Adrenal gland (tissue), 12 donors: ENCODE results near the gene SOAT2. TPM values are rescaled to one million over a fixed set of nuclear protein-coding genes. Genes with fewer than 3 reads are reported as not detected.

Experiments
- DNase-seq, 7 donors: peaks; one replicate each; pipeline ENCODE4 v3.0.0-alpha.2; 2019 to 2020
- H3K27ac ChIP-seq, 5 donors: fragments of 200-600 bp; sonication (generic) in 4 of 5; 1 replicate in 3 of 5; 2 replicates in 2 of 5; pipeline versions ENCODE4 v1.5.1 to v1.8.0; 2016 to 2020; ENCODE audit warnings: mild to moderate bottlenecking in 1 of 5
- H3K27me3 ChIP-seq: fragments of 200-600 bp; 2 replicates; pipeline ENCODE4 v1.8.0; 2021
- H3K36me3 ChIP-seq, 2 donors: fragments of 200-600 bp; replicated peaks in 1 of 2; 1 replicate in 1 of 2; 2 replicates in 1 of 2; pipeline versions ENCODE4 v1.5.1 to v1.8.0; 2018 to 2022
- H3K4me1 ChIP-seq, 2 donors: fragments of 200-600 bp; replicated peaks in 1 of 2; 1 replicate in 1 of 2; 2 replicates in 1 of 2; pipeline versions ENCODE4 v1.5.1 to v1.8.0; 2018 to 2021
- H3K4me3 ChIP-seq, 4 donors: fragments of 200-600 bp; sonication (generic) in 3 of 4; one replicate each; pipeline ENCODE4 v1.5.1; 2016 to 2018
- H3K9me3 ChIP-seq, 3 donors: fragments of 200-600 bp; sonication (generic) in 1 of 3; replicated peaks in 1 of 3; 1 replicate in 2 of 3; 2 replicates in 1 of 3; pipeline versions ENCODE4 v1.5.1 to v1.8.0; 2016 to 2021
- POLR2A ChIP-seq, 2 donors: fragments of 450-650 bp; IDR thresholded peaks; one replicate each; pipeline ENCODE4 v1.6.1; 2017; ENCODE audit warnings: antibody characterized with exemption in 2 of 2, mild to moderate bottlenecking in 2 of 2, moderate library complexity in 1 of 2
- WGBS, 4 donors: extraction: QIAGEN DNeasy Blood & Tissue Kit in 2 of 4; methylation state at CpG; one replicate each; pipeline versions ENCODE4 v1.1.5 to v1.1.7; 2013 to 2017; 5-methylcytosine and 5-hydroxymethylcytosine counted together
- intact Hi-C, 2 donors: fragments of 100-400 bp; cut with DNase I; formaldehyde crosslinking; loops; one replicate each; pipeline versions ENCODE4 v1.14.1 to v1.15.0; 2022 to 2023
- polyA plus RNA-seq, 3 donors: library from polyadenylated mRNA; stranded (reverse); fragments of 200-250 nt in 2 of 3; fragments of 350-450 nt in 1 of 3; fragmentation: Illumina TruSeq in 1 of 3; extraction: RNeasy Lipid Tissue Mini Kit (QIAGEN cat#74804) in 1 of 3; gene quantifications; one replicate each; pipeline ENCODE4 v1.2.3, GENCODE V29; 2013 to 2014
- total RNA-seq, 9 donors: library from RNA; depleted of rRNA in 4 of 9; stranded (reverse); fragments of >200 nt in 4 of 9; fragments of 120-200 nt in 1 of 9; fragmentation: NEBNext Ultra II Directional in 1 of 9; extraction: Animal tissue kit (Norgen Biotek cat#: 25700) in 1 of 9; gene quantifications; one replicate each; pipeline versions ENCODE4 v1.1.0 to v1.2.4, GENCODE V29; 2013 to 2023
- TF ChIP-seq, protein P1 (sequence below), 6 experiments: fragments of 450-650 bp in 4 of 6; fragments of 200-600 bp in 2 of 6; sonication (generic) in 1 of 6; IDR thresholded peaks; 1 replicate in 5 of 6; 2 replicates in 1 of 6; pipeline versions ENCODE4 v1.5.1 to v1.8.0; 2016 to 2021; ENCODE audit warnings: antibody characterized with exemption in 6 of 6, mild to moderate bottlenecking in 2 of 6, moderate library complexity in 1 of 6
- donor health status: healthy with polysubstance abuse.
- donor health status: Bipolar disorder and iron deficiency.
- donor health status: DM: yes; HTN: yes; CAD: no.
- donor health status: DM: no; HTN: no; CAD: no.
- donor health status: DM: no; HTN: no; CAD: no.
- donor health status: DM: yes; HTN: yes; CAD: no.

Gene SOAT2
- total and polyA plus RNA-seq, 12 donors = 0.34 to 0.79 (median 0.48) TPM; not detected in 9

DNA sequence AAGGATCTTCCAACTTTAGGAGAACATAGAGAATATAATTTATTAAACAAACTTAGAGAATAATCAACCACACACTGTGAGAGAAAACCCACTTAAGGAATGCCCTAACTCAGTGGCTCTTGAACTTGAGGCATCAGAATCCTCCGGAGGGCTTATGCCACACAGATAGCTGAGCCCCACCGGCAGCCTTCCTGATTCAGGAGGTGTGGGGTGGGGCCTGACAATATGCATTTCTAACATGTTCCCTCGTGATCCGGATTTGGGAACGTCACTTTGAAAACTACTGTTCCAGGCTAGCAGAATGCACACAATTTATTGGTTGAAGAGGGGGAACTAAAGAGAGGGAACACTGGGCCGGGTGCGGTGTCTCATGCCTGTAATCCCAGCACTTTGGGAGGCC lies 2.0 kb upstream of the SOAT2 start:
- WGBS, 4 donors = 80 to 89% (median 82%) methylated on average over 6 to 7 of the region's 7 CpGs
- intact Hi-C loops = no loop called here
- Histone ChIP-seq H3K27ac (no peak overlapping the region), H3K4me3 (no peak overlapping the region), H3K27me3 (no peaks in the 10 kb centered on the region), H3K36me3 (no peaks in the 10 kb centered on the region), H3K9me3 (no peaks in the 10 kb centered on the region), H3K4me1 (peaks cover 0 to 33% of the 10 kb centered on the region in 2 donors)
- peak in 1 of 7 donors; percentile 31 for DNase-seq
- TF ChIP-seq POLR2A (IDR thresholded peaks at IDR 0.05) = no peak
- TF ChIP-seq, protein P1, sequence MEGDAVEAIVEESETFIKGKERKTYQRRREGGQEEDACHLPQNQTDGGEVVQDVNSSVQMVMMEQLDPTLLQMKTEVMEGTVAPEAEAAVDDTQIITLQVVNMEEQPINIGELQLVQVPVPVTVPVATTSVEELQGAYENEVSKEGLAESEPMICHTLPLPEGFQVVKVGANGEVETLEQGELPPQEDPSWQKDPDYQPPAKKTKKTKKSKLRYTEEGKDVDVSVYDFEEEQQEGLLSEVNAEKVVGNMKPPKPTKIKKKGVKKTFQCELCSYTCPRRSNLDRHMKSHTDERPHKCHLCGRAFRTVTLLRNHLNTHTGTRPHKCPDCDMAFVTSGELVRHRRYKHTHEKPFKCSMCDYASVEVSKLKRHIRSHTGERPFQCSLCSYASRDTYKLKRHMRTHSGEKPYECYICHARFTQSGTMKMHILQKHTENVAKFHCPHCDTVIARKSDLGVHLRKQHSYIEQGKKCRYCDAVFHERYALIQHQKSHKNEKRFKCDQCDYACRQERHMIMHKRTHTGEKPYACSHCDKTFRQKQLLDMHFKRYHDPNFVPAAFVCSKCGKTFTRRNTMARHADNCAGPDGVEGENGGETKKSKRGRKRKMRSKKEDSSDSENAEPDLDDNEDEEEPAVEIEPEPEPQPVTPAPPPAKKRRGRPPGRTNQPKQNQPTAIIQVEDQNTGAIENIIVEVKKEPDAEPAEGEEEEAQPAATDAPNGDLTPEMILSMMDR (IDR thresholded peaks at IDR 0.05) = no peak

GRCh38 chr12:53101931-53102781 lies 1.1 kb upstream of the SOAT2 start:
- no peaks in the 10 kb centered on the region for H3K27me3 ChIP-seq
- no peaks in the 10 kb centered on the region for H3K9me3 ChIP-seq
- no peak for TF ChIP-seq POLR2A (IDR thresholded peaks at IDR 0.05)
- TF ChIP-seq, protein P1 (IDR thresholded peaks at IDR 0.05) = no peak
- H3K4me1 ChIP-seq = peaks cover 0 to 29% of the 10 kb centered on the region in 2 donors
- DNase-seq = peak in 1 of 7 donors; percentile 48
- H3K36me3 ChIP-seq = no peaks in the 10 kb centered on the region
- intact Hi-C loops = no loop called here
- H3K27ac ChIP-seq = no peak overlapping the region
- WGBS, 4 donors = 80 to 88% (median 82%) methylated on average over 9 to 12 of the region's 12 CpGs
- no peak overlapping the region for H3K4me3 ChIP-seq

DNA sequence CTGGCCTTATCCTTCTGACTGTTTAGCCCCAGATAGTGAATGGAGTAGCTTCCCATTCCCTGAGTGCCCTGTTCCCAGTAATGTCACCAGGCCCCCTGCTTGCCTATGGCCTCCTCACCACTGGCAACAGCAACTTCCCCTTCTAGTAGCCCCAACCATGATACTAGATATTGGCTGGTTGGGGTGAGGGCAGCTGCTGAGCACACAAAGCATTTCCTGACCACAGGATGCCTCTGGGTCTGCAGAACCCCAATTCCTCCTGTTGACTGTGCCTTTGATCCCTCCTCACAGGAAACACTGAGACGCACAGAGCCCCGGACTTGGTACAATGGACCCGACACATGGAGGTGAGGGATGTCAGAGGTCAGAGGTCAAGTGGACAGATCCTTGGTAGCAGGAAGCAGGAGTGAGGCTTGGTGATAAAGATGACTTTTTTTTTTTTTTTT lies 597 bp downstream of the SOAT2 start:
- Histone ChIP-seq H3K36me3 (no peaks in the 10 kb centered on the region), H3K27ac (peak overlapping the region in 1 of 5 donors; percentile 40), H3K27me3 (no peaks in the 10 kb centered on the region), H3K9me3 (no peaks in the 10 kb centered on the region), H3K4me1 (peaks cover 0 to 12% of the 10 kb centered on the region in 2 donors), H3K4me3 (no peak overlapping the region)
- intact Hi-C loops = no loop called here
- peak in 2 of 7 donors; percentile 41 to 57 for DNase-seq
- WGBS, 4 donors = 18 to 60% (median 56%) methylated on average over 3 of the region's 3 CpGs
- TF ChIP-seq, protein P1 (IDR thresholded peaks at IDR 0.05) = no peak

- intact Hi-C loops = no loop called here
- no peak for TF ChIP-seq POLR2A (IDR thresholded peaks at IDR 0.05)
- TF ChIP-seq, protein P1 (IDR thresholded peaks at IDR 0.05) = no peak
- H3K36me3 ChIP-seq = no peaks in the 10 kb centered on the region
- H3K27ac ChIP-seq = no peak overlapping the region
- H3K27me3 ChIP-seq = no peaks in the 10 kb centered on the region
- peak in 1 of 7 donors; percentile 46 for DNase-seq
- H3K4me1 ChIP-seq = no peaks in the 10 kb centered on the region
- H3K9me3 ChIP-seq = no peaks in the 10 kb centered on the region
- no peak overlapping the region for H3K4me3 ChIP-seq
- WGBS, 4 donors = 62 to 79% (median 72%) methylated on average over 6 to 8 of the region's 8 CpGs
Measured at GRCh38 chr12:53105256-53105655, 2.0 kb downstream of the SOAT2 start.
